Measurements from ENCODE around the gene KLRC4.
"Not testable (repeated sequence)": the region's sequence is repeated elsewhere in the genome, so short reads cannot be mapped to it uniquely, and the experiment has no call there.

Gene KLRC4

DNA sequence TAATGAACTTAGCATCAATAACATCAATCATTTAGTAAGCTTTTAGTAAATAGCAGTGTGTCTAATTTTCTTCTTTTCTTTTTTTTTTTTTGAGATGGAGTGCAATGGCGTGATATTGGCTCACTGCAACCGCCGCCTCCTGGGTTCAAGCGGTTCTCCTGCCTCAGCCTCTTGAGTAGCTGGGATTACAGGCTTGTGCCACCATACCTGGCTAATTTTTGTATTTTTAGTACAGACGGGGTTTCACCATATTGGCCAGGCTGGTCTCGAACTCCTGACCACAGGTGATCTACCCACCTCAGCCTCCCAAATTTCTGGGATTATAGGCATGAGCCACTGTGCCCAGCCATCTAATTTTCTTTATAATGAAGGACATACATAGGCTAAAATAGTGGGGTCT, 22.1 kb downstream of the KLRC4 start:
- not testable (repeated sequence) for H3K27me3 ChIP-seq (ENCODE audit: insufficient read depth, low read length); H3K36me3 ChIP-seq (ENCODE audit: insufficient read depth, low read length); H3K27ac ChIP-seq (ENCODE audit: low read depth, low read length); H2AFZ ChIP-seq (ENCODE audit: low read length, unreplicated experiment); H3K79me2 ChIP-seq (ENCODE audit: control insufficient read depth, insufficient read depth, low read length, unreplicated experiment); H3K4me3 ChIP-seq (ENCODE audit: low read depth, low read length)
- H3K4me1 ChIP-seq (ENCODE audit: control insufficient read depth, insufficient read depth, low read length, unreplicated experiment): peaks cover 31% of the 10 kb centered on the region

DNA sequence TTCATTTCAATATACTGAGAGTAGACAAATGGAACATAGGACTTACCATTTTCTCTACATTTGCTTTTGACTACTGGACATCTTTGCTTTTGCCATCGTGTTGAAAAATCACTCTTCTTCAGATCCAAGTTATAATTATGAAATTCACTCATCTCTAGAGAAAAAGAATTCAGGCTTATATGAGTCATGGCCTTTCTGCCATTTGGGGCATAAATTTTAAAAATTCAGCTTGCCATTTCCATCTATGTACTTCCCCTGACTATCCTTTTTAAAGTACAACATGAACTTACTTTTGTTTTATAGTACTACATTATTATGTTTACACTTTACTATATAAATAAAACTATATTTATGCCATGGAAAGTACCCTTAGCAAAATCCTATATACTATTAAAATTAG, 22.7 kb downstream of the KLRC4 start:
- Histone ChIP-seq H3K4me3 (ENCODE audit: low read depth, low read length) (no peak overlapping the region), H2AFZ (ENCODE audit: low read length, unreplicated experiment) (peak overlapping the region; percentile 74), H3K27ac (ENCODE audit: low read depth, low read length) (no peak overlapping the region), H3K4me1 (ENCODE audit: control insufficient read depth, insufficient read depth, low read length, unreplicated experiment) (peaks cover 26% of the 10 kb centered on the region), H3K27me3 (ENCODE audit: insufficient read depth, low read length) (no peaks in the 10 kb centered on the region), H3K79me2 (ENCODE audit: control insufficient read depth, insufficient read depth, low read length, unreplicated experiment) (no peaks in the 10 kb centered on the region), H3K36me3 (ENCODE audit: insufficient read depth, low read length) (no peaks in the 10 kb centered on the region)

DNA sequence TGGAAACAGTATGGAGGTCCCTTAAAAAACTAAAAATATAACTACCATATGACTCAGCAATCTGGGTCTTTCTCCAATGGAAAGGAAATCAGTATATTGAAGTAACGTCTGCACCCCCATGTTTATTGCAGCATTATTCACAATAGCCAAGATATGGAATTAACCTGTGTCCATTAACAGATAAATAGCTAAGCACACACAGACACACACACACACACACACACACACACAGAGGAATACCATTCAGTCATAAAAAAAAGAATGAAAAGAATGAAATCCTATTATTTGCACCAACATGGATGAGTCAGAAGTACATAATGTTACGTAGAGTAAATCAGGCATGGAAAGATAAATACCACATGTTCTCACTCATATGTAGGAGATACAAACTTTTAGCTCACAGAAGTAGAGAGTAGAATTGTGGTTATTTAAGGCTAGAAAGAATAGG, 24.4 kb downstream of the KLRC4 start:
- H3K27me3 ChIP-seq (ENCODE audit: insufficient read depth, low read length): no peaks in the 10 kb centered on the region
- H3K4me3 ChIP-seq (ENCODE audit: low read depth, low read length): no peak overlapping the region
- peaks cover 21% of the 10 kb centered on the region for H3K4me1 ChIP-seq (ENCODE audit: control insufficient read depth, insufficient read depth, low read length, unreplicated experiment)
- peak overlapping the region; percentile 85 for H3K27ac ChIP-seq (ENCODE audit: low read depth, low read length)
- H3K36me3 ChIP-seq (ENCODE audit: insufficient read depth, low read length): no peaks in the 10 kb centered on the region
- no peaks in the 10 kb centered on the region for H3K79me2 ChIP-seq (ENCODE audit: control insufficient read depth, insufficient read depth, low read length, unreplicated experiment)
- peak overlapping the region; percentile 74 for H2AFZ ChIP-seq (ENCODE audit: low read length, unreplicated experiment)

DNA sequence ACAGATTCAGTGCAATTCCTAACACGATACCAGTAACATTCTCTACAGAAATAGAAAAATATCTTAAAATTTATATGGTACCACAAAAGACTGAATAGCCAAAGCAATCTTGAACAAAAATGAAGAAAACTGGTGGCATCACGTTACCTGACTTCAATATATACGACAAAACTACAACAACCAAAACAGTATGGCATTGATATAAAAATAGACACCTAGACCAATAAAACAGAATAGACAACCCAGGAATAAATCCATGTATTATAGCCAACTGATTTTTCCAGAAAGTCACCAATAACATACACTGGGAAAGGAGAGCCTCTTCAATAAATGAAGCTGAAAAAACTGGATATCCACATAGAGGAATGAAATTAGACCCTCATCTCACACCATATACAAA, 25.4 kb downstream of the KLRC4 start:
- Histone ChIP-seq H3K4me3 (ENCODE audit: low read depth, low read length) (no peak overlapping the region), H3K36me3 (ENCODE audit: insufficient read depth, low read length) (no peaks in the 10 kb centered on the region), H3K4me1 (ENCODE audit: control insufficient read depth, insufficient read depth, low read length, unreplicated experiment) (peaks cover 21% of the 10 kb centered on the region), H3K27ac (ENCODE audit: low read depth, low read length) (peak overlapping the region; percentile 85), H2AFZ (ENCODE audit: low read length, unreplicated experiment) (no peak overlapping the region), H3K27me3 (ENCODE audit: insufficient read depth, low read length) (no peaks in the 10 kb centered on the region), H3K79me2 (ENCODE audit: control insufficient read depth, insufficient read depth, low read length, unreplicated experiment) (no peaks in the 10 kb centered on the region)

DNA sequence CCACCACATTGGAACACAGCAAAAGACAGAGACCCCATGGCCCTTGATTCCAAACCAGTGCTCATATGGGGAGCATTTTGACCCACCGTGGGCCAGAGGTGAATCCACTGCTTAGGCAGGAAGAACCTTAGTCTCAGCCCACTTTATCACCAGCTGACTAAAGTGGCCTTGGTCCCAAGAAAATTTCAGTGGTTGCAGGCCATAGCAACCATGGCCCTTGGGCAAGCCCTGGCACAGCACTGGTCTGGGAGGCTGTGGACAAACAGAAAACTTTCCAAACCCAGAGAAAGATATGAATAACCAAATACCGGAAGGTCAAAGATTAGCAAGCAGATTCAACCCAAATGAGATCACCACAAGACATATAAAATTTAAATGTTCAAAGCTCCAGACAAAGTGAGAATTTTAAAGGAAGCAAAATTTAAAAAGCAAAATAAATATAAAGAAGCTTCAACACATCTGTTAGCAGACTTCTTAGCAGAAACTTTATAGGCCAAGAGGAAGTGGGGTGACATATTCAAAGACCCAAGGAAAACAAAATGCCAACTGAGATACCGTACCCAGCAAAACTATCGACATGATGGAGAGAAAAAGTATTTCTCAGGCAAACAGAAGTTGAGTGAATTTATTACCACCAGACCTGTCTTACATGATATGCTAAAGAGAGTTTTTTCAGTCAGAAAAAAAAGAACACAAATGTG, 27.5 kb downstream of the KLRC4 start:
- no peaks in the 10 kb centered on the region for H3K27me3 ChIP-seq (ENCODE audit: insufficient read depth, low read length)
- no peak overlapping the region for H2AFZ ChIP-seq (ENCODE audit: low read length, unreplicated experiment)
- H3K4me3 ChIP-seq (ENCODE audit: low read depth, low read length): no peak overlapping the region
- no peak overlapping the region for H3K27ac ChIP-seq (ENCODE audit: low read depth, low read length)
- peaks cover 20% of the 10 kb centered on the region for H3K4me1 ChIP-seq (ENCODE audit: control insufficient read depth, insufficient read depth, low read length, unreplicated experiment)
- H3K36me3 ChIP-seq (ENCODE audit: insufficient read depth, low read length): no peaks in the 10 kb centered on the region
- no peaks in the 10 kb centered on the region for H3K79me2 ChIP-seq (ENCODE audit: control insufficient read depth, insufficient read depth, low read length, unreplicated experiment)

DNA sequence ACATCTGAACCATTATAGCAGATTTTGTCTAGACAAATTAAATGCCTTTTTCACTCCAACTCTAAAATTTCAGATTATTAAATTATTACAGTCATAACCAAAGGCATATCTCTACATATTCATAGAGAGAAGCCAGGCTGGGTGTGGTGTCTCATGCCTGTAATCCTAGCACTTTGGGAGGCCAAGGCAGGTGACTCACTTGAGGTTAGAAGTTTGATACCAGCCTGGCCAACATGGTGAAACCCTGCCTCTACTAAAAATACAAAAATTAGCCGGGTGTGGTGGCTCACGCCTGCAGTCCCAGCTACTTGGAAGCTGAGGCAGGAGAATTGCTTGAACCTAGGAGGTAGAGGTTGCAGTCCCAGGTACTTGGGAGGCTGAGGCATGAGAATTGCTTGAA, 30.8 kb downstream of the KLRC4 start:
- H3K4me1 ChIP-seq (ENCODE audit: control insufficient read depth, insufficient read depth, low read length, unreplicated experiment); H3K27ac ChIP-seq (ENCODE audit: low read depth, low read length); H2AFZ ChIP-seq (ENCODE audit: low read length, unreplicated experiment); H3K4me3 ChIP-seq (ENCODE audit: low read depth, low read length); H3K79me2 ChIP-seq (ENCODE audit: control insufficient read depth, insufficient read depth, low read length, unreplicated experiment); H3K27me3 ChIP-seq (ENCODE audit: insufficient read depth, low read length); H3K36me3 ChIP-seq (ENCODE audit: insufficient read depth, low read length): not testable (repeated sequence)

DNA sequence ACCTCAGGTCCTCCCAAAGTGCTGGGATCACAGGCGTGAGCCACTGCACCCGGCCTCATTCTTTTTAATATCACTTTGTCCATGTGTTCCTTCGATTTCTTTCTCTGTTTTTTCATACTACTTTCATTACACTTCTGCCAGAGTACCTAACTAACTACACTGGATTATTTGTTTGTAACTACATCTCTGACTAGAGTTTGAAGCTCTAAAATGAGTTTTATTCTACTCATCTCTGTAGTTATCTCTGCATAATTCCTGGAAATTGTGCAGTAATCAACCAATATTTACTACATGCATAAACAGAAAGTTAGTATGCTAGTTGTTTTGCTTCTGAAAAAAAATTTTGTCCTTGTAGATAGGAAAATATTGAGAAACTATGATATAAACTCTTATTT, 34.9 kb downstream of the KLRC4 start:
- no peaks in the 10 kb centered on the region for H3K27me3 ChIP-seq (ENCODE audit: insufficient read depth, low read length)
- H3K4me3 ChIP-seq (ENCODE audit: low read depth, low read length): no peak overlapping the region
- H3K36me3 ChIP-seq (ENCODE audit: insufficient read depth, low read length): no peaks in the 10 kb centered on the region
- no peak overlapping the region for H3K27ac ChIP-seq (ENCODE audit: low read depth, low read length)
- no peaks in the 10 kb centered on the region for H3K79me2 ChIP-seq (ENCODE audit: control insufficient read depth, insufficient read depth, low read length, unreplicated experiment)
- peaks cover 6% of the 10 kb centered on the region for H3K4me1 ChIP-seq (ENCODE audit: control insufficient read depth, insufficient read depth, low read length, unreplicated experiment)
- H2AFZ ChIP-seq (ENCODE audit: low read length, unreplicated experiment): no peak overlapping the region

DNA sequence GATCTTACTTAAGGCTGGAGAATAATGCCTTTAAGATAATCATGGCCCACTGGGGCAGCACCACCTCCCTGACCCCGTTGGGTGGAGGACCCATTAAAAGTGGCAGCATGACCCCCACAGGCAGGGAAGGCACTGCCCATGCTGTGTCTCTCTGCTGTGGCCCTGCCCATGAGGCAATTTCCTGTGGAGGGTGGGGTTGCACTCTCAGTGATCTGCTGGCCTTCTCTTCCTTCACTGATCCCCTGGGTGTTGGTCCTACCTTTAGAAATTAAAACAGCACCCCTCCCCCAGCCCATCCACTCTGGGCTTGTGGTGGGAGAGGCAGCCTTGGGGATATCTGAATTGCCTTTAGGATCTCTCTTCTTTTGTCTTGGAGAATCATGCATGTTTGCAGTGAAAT, 37.0 kb downstream of the KLRC4 start:
- Histone ChIP-seq H3K27me3 (ENCODE audit: insufficient read depth, low read length) (no peaks in the 10 kb centered on the region), H3K79me2 (ENCODE audit: control insufficient read depth, insufficient read depth, low read length, unreplicated experiment) (no peaks in the 10 kb centered on the region), H3K4me1 (ENCODE audit: control insufficient read depth, insufficient read depth, low read length, unreplicated experiment) (peaks cover 6% of the 10 kb centered on the region), H3K36me3 (ENCODE audit: insufficient read depth, low read length) (no peaks in the 10 kb centered on the region), H3K27ac (ENCODE audit: low read depth, low read length) (no peak overlapping the region), H3K4me3 (ENCODE audit: low read depth, low read length) (no peak overlapping the region), H2AFZ (ENCODE audit: low read length, unreplicated experiment) (peak overlapping the region; percentile 45)

DNA sequence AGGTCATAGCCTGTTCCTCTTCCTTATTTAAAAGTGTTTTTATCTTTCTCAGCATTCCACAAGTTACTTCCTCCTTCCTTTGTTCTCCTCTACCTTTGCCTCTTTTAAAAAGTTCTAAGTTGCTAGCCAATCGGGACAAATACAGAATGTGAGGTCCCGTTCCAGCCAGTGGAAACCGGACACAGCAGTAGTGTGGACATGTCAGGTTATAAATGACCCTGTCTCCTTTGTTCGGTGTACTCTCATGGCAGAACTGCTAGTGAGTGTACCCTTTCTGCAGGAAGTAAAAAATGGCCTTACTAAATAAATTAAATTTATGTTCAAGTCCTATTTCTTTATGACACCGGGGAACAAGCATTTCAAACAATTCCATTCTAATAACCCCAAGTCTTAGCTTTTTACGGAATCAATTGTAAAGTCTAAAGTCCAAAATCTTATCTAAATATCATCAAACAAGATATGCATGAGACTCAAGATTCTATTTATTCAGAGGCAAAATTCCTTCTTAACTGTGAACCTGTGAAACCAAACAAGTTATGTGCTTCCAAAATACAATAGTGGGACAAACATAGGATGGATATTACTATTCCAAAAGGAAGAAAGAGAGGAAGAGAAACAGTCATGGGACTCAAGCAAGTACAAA, 37.5 kb downstream of the KLRC4 start:
- H3K27me3 ChIP-seq (ENCODE audit: insufficient read depth, low read length); H3K4me3 ChIP-seq (ENCODE audit: low read depth, low read length); H3K36me3 ChIP-seq (ENCODE audit: insufficient read depth, low read length); H3K27ac ChIP-seq (ENCODE audit: low read depth, low read length); H3K4me1 ChIP-seq (ENCODE audit: control insufficient read depth, insufficient read depth, low read length, unreplicated experiment); H2AFZ ChIP-seq (ENCODE audit: low read length, unreplicated experiment); H3K79me2 ChIP-seq (ENCODE audit: control insufficient read depth, insufficient read depth, low read length, unreplicated experiment): not testable (repeated sequence)

DNA sequence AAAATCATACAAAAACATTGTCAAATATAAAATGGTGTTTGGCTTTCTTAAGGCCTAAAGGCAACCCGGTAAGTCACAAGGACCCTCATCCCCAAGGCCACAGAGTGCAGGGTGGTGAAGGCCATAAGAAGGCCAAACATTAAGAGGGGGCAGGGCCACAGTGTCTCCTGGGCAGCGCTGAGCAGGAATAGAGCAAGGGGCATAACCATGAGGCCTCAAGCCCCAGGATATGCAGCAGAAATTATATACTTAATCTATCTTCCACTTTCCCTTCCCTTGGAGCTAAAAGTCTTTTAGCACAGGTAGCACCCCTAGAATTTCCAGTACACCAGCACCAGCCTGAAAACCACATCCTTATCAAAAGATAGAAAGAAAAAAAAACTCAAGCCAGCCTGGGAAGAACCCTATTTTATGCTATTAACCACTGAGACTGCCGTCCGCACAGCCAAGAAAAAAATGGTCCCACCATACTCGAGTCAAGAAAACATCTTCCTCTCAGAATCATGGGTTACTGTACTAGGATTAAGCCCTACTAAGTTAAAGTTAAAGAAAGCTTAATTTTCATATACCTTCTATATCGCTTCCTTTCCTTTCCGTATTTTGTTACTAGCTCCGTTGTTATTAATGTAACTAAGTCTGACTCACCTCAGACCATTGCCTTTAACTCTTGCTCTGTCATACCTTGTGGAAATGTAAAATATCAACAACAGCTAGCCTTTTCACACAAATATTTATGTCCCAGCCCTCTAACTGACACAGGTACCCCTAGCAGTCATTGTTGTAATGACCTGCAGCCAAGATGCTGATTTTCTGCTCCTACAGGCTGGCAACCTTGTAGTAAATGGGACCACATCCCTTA, 39.8 kb downstream of the KLRC4 start:
- no peak overlapping the region for H2AFZ ChIP-seq (ENCODE audit: low read length, unreplicated experiment)
- no peaks in the 10 kb centered on the region for H3K79me2 ChIP-seq (ENCODE audit: control insufficient read depth, insufficient read depth, low read length, unreplicated experiment)
- H3K36me3 ChIP-seq (ENCODE audit: insufficient read depth, low read length): no peaks in the 10 kb centered on the region
- H3K4me1 ChIP-seq (ENCODE audit: control insufficient read depth, insufficient read depth, low read length, unreplicated experiment): peaks cover 20% of the 10 kb centered on the region
- H3K4me3 ChIP-seq (ENCODE audit: low read depth, low read length): no peak overlapping the region
- no peak overlapping the region for H3K27ac ChIP-seq (ENCODE audit: low read depth, low read length)
- no peaks in the 10 kb centered on the region for H3K27me3 ChIP-seq (ENCODE audit: insufficient read depth, low read length)

Data from ACC112 (cell line).